Measurements from ENCODE around the gene MAPKAPK2.
A peak's percentile ranks its signal among the peaks of the same experiment; 100 is the strongest.
"Not testable (repeated sequence)": the region's sequence is repeated elsewhere in the genome, so short reads cannot be mapped to it uniquely, and the experiment has no call there.

Gene MAPKAPK2

DNA sequence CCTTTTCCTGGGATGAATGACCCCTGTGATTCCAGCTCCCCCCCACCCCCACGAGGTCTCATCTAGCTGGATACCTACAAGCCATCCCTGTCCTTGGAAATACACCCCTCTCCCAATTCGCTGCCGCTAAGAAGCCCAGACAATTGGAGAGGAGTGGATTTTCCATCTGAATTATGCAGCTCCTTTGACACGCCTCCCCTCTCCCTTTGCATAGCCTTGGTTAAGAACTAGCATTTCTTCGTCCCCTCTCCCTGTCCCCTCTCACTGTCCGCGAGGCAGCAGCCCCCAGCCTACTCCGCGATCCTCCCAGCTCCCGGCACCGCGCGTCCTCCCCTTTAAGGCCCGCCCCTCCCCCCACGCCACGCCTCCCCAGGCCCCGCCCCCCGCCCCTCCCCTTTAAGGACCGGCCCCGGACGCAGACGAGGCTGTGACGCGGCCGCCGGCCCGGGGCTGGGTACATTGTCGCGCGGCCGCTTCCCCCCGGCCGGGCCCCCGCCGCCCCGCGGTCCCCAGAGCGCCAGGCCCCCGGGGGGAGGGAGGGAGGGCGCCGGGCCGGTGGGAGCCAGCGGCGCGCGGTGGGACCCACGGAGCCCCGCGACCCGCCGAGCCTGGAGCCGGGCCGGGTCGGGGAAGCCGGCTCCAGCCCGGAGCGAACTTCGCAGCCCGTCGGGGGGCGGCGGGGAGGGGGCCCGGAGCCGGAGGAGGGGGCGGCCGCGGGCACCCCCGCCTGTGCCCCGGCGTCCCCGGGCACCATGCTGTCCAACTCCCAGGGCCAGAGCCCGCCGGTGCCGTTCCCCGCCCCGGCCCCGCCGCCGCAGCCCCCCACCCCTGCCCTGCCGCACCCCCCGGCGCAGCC is at the start of gene MAPKAPK2:
MAPKAPK2 (plus strand) TSS at position 428 of the 856 bp plus-strand sequence; CDS start at position 753, 325 bp downstream.
- intact Hi-C loops (cut with DNase I): no loop called here
- DNase-seq: peak; percentile 63 to 97 (median 73)

DNA sequence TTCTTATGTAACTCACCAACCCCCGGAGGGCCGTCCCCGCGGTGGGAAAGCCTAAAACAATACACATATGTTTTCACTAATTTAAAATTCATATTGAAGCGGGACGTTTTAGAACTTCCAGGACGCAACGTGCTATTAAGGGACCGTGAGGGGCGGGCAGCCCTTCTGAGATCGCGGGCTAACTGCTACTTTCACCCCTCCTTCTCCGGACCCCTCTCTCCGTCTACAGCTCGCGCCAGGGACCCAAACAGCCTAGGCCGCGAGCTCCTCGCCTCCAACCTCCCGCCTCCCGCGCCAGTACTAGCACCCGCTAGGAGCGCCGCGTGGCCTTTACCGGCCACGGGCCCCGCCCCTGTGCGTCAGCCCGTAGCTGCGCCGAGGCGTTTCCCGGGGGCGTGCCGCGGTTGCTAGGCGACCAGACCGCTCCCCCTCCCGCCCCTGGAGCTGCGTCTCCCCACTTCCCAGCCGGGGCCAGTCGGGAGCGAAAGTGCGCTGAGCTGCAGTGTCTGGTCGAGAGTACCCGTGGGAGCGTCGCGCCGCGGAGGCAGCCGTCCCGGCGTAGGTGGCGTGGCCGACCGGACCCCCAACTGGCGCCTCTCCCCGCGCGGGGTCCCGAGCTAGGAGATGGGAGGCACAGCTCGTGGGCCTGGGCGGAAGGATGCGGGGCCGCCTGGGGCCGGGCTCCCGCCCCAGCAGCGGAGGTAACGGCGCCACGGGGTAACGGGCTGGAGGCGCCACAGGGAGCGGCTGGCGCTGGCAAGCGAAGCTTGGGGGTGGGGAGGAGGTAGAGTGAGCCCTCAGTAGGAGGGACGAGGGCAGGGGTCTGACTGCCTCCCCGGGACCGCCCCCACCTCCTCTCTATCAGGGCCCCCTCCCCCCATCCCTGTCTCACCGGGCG is 49.4 kb upstream of the MAPKAPK2 start, which contains the start of gene DYRK3:
DYRK3 (plus strand) TSS at position 457 of the 898 bp plus-strand sequence; CDS start at position 625, 168 bp downstream.
- intact Hi-C loops (cut with DNase I): loop anchor here (2.0 kb wide), 2 partner anchors 277 to 347 kb away; no protein-coding TSS in a partner anchor
- peak; percentile 85 to 99 (median 95) for DNase-seq

DNA sequence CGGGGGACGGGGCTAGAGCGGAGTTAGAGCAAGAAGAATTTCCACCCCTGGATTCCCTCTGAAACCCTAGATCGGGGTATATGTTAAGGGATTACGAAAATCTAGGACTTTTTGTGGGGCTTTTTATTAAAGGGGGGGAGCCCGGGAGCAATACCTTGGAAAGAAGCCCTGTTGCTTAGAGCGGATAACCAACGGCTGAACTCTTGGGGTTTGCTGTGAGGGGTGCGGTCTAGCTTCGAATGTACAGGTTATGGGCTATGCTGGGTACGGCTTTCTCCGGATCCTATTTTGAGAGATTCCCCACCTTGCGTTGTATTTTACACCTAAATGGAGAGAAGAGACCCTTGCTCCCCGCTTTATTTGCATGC is 48.7 kb upstream of the MAPKAPK2 start:
- intact Hi-C loops (cut with DNase I): loop anchor here (2.0 kb wide), 2 partner anchors 277 to 347 kb away; no protein-coding TSS in a partner anchor
- no peak for DNase-seq

DNA sequence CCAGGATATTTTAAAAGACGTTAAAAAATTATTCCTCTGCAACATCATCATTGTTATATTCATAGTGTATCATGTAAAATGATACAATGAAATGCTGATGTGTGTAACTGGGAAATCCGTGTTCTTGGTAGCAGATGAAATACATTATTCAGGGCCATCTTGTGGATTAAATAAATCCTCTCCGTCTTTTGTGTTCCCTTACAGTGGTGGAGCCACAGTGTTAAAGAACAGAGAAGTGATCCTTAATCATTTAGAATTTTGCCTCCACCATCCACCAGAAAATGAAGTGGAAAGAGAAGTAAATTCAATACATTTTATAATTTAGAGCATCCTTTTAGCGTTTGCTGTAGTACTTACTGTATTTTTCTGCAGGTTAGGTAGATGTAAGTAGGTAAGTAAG is 48.0 kb upstream of the MAPKAPK2 start:
- DNase-seq: no peak
- intact Hi-C loops (cut with DNase I): no loop called here

DNA sequence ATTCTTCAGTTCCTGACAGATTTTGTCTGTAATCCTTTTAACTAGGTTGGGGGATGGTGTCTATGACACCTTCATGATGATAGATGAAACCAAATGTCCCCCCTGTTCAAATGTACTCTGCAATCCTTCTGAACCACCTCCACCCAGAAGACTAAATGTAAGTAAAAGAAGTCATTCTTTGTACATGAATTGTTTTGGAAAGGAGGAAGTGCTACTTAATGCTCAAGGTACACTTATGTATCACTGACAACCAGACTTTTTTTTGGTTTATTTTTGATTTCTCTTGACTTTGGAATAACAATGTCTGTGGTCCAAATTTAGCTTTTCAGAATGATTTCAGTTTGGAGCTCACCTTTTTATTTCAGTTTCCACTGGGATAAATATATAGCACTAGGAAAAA is 47.1 kb upstream of the MAPKAPK2 start:
- intact Hi-C loops (cut with DNase I): no loop called here
- DNase-seq: no peak

DNA sequence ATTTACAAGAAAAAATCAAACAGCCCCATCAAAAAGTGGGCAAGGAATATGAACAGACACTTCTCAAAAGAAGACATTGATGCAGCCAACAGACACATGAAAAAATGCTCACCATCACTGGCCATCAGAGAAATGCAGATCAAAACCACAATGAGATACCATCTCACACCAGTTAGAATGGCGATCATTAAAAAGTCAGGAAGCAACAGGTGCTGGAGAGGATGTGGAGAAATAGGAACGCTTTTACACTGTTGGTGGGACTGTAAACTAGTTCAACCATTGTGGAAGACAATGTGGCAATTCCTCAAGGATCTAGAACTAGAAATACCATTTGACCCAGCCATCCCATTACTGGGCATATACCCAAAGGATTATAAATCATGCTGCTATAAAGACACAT is 42.6 kb upstream of the MAPKAPK2 start:
- DNase-seq; intact Hi-C loops (cut with DNase I): not testable (repeated sequence)

DNA sequence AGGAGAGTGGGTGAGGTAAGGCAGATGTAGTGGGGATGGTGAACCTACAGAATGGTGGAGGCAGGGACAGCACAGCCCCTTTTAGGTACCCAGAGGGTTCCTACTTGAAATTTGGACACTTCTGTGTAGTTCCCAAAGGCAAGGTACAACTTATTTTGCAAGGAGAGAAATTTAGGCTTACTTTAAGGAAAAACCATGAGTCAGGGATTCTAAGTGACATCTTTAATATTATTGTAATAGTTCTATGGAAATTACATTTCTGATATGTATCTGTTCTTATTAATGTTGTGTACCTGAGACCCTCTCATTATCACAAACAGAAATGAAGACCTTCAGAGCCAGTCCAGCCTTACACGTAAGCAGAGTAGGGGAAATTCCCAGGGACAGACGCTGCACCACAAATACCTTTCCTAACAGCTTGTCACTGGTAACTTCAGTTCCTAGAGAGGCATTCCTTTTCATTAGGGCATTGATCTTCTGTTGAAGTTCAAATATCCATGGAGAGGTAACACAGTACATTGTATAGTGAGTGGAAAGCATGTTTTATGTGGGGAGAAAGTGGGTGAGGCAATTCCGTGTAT is 41.5 kb upstream of the MAPKAPK2 start:
- intact Hi-C loops (cut with DNase I): no loop called here
- no peak for DNase-seq

DNA sequence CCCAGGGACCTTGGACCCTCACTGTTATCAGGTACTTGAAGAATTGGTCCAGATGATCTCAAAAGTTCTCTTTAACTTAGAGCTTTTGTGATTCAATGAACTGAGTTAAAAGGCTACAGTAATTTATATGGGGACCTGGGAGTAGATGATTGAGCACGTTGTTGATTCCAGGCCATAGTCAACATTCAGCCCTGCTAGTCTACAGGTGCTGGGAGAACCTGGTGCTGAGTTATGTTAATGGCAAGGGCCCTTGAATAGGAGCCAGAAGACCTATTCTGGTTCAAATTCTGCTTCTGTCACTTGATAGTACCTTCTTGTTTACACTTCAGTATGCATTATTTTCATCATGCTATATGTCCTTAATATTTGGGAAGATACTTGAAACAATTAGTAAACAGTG is 38.2 kb upstream of the MAPKAPK2 start:
- no peak for DNase-seq
- intact Hi-C loops (cut with DNase I): no loop called here

DNA sequence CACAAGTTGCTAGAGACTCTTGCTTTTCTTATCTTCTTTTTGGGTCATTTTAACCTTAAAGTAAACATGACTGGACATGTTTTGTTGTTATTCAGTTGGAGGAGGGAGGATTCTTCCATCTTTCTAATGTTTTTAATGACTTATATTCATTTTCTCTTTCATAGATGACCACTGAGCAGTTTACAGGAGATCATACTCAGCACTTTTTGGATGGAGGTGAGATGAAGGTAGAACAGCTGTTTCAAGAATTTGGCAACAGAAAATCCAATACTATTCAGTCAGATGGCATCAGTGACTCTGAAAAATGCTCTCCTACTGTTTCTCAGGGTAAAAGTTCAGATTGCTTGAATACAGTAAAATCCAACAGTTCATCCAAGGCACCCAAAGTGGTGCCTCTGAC is 37.5 kb upstream of the MAPKAPK2 start:
- no peak for DNase-seq
- intact Hi-C loops (cut with DNase I): no loop called here

DNA sequence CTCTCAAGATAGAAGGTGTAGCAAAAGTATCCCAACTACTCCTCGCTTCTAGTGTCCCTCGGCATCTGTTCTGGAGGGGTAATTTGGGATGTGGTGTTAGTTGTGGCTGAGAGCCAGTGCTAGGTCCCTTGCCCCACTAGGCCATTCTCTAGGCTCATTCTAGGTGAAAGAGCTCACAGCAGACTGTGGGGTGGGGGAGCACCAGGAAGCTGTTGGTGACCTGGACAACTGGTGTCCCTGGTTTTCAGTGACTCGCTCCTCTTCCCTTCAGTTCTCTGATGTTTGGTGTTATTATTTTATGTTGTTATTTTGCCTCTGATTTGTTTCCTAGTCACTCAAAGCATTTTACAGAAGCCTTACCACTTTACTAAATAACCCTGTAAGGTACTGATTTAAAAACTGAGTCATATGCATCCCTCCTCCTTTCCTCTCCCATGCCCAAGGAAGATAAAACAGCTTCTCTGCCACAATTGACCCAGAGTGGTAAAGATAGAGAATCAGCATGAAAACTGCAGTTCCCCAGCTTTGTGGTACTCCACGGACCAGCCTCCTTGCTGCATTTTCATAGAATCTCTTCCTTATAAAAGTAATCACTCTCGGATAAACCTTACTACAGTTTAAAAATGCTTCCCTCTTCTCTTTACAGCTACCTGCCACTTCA is 35.3 kb upstream of the MAPKAPK2 start:
- intact Hi-C loops (cut with DNase I): no loop called here
- no peak for DNase-seq

DNA sequence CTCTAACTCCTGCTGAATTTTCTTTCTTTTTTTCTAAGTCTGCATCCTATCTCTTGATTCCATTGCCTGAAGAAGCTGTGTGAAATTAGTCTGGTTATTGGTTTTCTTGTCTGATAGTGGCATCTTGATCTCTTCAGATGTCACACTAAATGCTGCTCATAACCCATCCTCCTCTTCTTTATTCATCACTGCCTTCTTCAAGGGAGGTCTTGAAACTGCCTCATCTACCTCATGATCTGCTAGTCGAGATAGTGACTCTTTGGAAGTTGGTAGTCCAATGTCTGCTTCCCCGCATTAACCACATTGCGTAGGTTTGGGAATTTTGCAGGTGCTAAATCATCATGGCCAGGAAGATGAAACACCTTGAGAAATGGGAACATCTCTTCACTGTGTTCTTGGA is 33.7 kb upstream of the MAPKAPK2 start:
- DNase-seq: no peak
- intact Hi-C loops (cut with DNase I): no loop called here

DNA sequence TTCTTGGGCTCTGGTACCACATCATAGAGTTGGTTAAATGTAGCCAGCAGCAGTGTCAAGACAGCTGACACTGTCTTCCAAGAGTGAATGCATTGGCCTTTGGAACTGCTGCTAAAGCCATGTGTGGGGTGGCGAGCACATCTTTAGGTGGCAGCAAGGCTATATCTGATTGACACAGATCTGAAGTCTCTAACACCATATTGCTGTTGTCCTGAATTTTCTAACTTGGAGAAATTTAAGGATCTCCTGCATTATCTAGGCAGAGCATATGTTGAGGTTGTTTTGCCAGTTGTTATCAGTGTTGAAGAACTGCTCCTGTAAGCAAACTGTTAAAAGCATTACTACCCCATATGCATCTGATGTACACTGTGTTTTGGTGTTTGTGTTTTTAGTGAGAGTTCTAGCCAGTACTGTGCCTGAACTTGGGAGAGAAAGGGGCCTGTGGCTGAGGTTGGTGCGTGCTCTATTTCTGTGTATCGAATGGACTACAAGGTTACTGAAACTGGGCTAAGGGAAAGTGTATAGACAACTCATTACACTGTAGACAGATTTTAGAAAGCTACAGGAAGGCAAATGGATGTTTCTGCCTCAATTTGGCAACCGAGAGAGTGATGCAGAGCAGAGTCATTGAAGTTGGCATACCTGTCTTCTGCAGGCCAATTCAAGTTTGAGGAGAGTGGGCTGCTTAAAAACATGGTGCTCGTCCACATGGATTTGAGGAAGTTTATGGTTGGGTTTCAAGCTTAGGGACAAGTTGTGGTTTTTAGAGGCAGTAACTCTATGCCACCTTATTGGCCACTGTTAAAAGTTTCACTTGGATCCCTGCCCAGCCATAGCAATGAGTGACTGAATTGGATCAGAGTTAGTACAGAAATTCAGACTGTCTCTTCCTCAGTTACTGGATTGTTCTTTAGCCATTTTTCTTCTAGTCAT is 32.5 kb upstream of the MAPKAPK2 start:
- intact Hi-C loops (cut with DNase I): no loop called here

DNA sequence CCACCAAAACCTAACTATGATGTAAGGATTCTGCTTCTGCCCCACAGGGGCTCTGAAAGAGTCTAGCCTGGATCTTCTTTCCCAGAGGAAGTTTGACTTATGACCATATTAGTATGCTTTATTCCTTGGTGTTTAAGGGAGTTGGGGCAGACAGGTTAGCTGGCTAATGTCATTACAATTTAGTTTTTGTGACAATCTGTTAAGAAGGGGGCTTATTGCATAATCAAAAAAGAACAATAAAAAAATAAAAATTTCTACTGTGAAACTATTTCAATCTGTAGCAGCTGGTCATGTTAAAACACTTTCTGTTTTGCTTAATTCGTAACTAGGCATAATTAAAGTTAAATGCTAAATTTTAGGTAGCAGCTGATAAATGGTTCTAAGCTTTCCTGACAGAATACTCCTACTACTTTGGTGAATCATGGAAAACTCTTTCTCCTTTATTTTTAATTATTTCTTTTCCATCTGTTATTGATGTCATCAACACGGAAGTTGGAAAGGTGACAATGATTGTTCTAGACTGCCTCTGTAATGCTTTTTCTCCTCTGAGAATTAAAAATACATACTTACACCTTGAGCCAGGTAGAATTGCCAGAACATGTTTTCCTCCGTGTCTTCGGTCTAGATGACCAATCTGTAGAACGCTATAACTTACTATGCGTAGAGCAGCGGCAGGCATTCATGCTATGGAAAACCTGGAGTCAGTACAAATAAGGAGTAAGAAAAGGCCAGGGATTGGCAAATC is 30.8 kb upstream of the MAPKAPK2 start:
- no peak for DNase-seq
- intact Hi-C loops (cut with DNase I): no loop called here

More for the DNA sequence above, 32.5 kb upstream of the MAPKAPK2 start:
- DNase-seq: no peak

DNA sequence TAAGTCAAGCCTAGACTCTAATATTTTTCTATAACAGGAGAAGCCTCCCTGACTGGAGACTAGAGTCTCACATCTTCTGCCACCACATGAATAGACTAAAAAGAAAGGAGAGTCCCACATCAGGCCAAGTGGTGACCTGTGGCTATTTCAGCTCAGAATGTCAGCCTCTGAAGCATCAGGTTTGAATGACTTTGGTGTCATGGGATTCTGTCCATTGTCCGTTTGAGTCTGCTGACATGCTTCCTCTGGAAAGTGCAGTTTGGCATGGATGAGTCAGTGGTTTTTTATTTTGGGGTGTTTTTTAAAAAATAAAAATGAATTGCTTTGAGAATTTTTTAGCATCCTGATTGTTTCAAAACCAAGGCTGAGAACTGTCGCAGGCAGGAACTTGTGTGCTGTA is 29.9 kb upstream of the MAPKAPK2 start:
- intact Hi-C loops (cut with DNase I): no loop called here
- DNase-seq: no peak

DNA sequence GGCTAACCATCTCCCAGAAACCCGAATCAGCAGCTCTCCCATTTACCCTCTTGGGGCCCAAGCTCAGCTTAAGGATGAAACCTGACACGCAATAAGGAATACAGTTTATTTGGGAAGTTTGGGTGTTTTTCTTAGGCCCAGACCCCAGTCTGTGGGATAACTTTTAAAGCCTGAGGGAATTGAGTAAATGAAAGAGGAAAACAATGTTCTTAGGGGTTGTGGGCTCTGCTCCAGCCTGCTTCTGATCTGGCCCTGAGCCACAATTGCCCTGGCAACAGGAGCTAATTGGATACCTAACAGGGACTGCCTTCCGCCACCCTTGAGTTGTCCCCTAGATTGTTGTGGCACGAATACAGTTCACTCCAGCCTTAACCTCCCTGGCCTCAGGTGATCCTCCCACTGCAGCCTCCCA is 29.2 kb upstream of the MAPKAPK2 start:
- DNase-seq: no peak
- intact Hi-C loops (cut with DNase I): no loop called here

DNA sequence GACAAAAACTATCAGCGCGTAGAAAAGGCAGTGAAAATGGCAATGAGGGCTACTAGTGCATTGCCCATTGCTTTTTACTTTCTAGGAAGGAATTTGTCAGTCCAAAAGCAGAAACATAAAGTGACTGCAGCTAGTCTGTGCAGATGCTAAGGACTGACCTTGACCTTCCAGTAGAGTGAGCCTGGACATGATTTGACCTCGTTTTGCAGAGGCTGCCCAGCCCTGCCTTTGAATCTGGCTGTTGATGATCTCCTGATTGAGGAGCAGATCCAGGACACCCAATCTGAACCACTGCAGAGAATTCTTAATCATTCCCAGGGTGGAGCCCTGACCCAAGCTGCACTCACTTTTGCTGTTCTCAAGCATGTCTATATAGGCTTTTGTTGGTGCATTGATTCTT is 27.8 kb upstream of the MAPKAPK2 start:
- no peak for DNase-seq
- intact Hi-C loops (cut with DNase I): no loop called here

DNA sequence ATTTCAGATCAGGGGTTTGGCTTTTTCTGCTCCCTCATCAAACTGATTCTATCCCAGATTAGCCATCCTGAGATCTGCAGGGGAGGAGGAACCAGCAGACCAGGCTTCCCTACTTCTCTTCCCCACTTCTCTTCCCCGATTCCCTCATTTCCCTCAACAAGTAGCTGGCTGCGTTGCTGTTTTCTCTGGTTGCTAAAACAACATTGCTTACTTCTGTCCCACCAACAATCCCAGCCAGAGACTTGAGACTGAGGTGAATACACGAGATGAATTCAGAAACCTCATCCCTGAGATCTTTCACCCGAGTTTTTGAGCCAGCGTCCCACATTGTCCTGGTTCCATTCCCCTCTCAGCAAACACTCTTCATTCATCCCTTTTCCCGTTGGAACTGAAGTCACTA is 27.0 kb upstream of the MAPKAPK2 start:
- DNase-seq: no peak
- intact Hi-C loops (cut with DNase I): no loop called here

DNA sequence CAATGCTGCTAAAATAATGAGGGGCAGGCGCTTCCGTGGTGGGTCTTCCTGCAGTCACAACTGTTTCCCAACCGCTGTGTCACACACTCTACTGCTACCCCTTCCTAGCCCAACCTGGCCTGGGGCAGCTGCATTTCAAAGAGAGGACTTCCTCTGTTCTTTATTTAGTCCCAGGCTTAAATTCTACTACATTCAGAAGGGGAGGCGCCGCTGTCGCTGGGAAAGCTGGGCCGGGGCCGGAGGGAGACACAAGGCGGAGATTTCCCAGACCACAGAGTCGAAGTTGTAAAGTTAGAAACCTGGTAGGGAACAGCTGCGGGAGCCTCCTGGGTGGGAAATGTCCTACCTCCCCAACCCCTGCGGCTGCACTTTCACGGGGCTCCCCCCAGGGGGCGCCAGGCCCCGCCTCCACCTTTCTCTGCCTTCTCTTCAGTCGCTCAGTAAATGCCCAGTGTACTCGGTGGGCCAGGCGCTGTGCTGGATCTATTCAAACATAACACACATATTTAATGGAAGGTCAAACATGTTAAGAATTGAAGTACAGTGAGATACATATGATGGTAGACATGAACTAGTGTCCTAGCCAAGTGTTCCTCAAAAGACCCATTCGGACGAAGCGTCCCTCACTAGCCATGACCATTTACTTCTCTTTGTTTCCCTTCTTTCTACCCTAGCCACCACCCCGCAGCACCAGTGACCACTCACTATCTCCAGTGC is 26.3 kb upstream of the MAPKAPK2 start:
- intact Hi-C loops (cut with DNase I): no loop called here
- DNase-seq: peak in 1 of 10 donors; percentile 35

All from posterior cingulate gyrus (tissue), 11 donors.